ENCODE results near the gene AGPS.
"Not testable (repeated sequence)": the region's sequence is repeated elsewhere in the genome, so short reads cannot be mapped to it uniquely, and the experiment has no call there.

AGPS gene

GRCh38 chr2:177424120-177424519 lies 31.5 kb downstream of the AGPS start:
- not testable (repeated sequence) for FAIRE-seq

DNA sequence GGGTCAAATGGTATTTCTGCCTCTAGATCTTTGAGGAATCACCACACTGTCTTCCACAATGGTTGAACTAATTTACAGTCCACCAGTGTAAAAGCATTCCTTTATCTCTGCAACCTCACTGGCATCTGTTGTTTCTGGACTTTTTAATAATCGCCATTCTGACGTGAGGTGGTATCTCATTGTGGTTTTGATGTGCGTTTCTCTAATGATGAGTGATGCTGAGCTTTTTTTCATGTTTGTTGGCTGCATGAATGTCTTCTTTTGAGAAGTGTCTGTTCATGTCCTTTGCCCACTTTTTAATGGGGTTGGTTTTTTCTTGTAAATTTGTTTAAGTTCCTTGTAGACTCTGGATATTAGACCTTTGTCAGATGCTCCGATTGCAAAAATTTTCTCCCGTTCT lies 32.0 kb downstream of the AGPS start:
- FAIRE-seq: not testable (repeated sequence)

DNA sequence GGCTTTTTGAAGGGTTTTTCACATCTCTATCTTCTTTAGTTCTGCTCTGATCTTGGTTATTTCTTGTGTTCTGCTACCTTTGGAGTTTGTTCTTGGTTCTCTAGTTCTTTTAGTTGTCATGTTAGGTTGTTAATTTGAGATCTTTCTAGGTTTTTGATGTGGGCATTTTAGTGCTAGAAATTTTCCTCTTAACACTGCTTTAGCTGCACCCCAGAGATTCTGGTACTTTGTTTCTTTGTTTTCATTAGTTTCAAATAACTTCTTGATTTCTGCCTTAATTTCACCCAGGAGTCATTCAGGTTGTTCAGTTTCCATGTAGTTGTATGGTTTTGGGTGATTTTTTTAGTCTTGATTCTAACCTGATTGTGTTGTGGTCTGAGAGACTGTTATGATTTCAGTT lies 34.7 kb downstream of the AGPS start:
- FAIRE-seq: no peak

DNA sequence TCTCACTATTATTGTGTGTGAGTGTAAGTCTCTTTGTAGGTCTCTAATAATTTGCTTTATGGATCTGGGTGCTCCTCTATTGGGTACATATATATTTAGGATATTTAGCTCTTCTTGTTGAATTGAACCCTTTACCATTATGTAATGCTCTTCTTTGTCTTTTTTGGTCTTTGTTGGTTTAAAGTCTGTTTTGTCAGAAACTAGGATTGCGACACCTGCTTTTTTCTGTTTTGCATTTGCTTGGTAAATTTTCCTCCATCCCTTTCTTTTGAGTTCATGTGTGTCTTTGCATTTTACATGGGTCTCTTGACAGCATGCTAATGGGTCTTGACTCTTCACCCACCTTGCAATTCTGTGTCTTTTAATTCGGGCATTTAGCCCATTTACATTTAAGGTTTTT lies 35.4 kb downstream of the AGPS start:
- not testable (repeated sequence) for FAIRE-seq

GRCh38 chr2:177429688-177430325 lies 37.2 kb downstream of the AGPS start:
- no peak for FAIRE-seq

- no peak for FAIRE-seq
These were observed 37.8 kb downstream of the AGPS start for GRCh38 chr2:177430411-177430810.

GRCh38 chr2:177431111-177431725 lies 38.6 kb downstream of the AGPS start:
- FAIRE-seq: not testable (repeated sequence)

DNA sequence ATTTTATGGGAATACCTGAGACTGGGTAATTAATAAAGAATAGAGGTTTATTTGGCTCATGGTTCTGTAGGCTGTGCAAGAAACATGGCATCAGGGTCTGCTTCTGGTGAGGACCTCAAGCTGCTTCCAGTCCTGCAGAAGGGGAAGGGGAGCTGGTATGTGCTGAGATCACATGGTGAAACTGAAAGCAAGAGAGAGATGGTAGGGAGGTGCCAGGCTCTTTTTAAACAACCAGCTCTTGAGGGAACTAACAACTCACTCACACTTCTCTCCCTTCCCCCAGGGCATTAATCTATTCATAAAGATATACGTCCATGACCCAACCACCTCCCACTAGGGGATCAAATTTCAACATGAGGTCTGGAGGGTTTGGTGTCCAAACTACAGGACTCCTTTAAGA lies 40.1 kb downstream of the AGPS start:
- no peak for FAIRE-seq

DNA sequence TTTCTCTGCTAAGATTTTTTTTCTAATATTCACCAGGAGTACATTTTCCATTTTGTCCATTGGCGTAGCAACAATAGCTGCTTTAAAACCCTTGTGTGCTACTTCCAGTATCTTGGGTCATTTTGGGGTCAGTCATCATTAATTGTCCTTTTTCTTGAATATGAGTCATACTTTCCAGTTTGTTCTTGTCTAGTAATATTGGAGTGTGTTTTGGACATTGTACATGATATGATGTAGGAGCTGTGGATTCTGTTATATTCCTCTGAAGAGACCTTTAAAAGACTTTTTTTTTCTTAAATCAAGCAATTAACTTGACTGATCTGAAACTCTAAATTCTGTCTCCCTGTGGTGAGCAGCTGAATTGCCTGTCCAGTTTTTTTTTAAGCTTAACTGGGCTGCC lies 40.8 kb downstream of the AGPS start:
- FAIRE-seq: no peak

GRCh38 chr2:177434475-177434874 lies 41.9 kb downstream of the AGPS start:
- no peak for FAIRE-seq

DNA sequence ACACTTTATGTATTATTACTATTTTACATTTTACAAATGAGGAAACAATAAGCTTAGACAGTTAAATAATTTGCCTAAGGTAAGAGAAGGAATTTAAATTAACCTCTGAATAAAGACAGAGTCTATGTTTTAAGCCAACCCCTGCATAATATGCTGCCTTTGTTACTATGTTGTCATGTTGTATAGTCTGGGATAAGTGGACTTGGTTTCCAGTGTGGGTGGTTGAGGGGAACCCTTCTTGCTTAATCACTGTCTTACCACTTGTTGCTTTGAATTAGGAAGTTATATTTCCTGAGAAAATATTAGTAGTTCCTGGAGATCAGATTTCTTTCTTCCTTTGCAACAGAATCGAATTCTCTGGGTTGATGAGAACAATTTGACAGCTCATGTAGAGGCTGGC lies 52.6 kb downstream of the AGPS start:
- no peak for FAIRE-seq

DNA sequence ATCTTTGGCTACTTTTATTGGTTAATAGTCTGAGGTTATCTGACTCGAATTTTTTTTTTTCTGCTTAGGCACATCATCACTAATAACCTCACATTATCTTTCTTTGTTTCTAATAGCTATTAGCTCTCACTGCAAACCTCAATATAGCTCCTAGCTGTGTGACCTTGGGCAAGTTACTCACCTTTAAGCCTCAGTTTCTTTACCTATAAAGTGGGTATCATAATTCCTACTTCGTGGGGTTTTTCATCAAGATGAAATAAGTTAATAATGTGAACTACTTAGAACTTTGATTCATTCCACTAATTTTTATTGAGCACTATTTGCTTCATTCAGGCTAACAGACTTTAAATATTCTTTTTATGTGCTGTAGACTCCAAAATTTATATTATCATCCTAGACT lies 55.5 kb downstream of the AGPS start:
- FAIRE-seq: no peak

DNA sequence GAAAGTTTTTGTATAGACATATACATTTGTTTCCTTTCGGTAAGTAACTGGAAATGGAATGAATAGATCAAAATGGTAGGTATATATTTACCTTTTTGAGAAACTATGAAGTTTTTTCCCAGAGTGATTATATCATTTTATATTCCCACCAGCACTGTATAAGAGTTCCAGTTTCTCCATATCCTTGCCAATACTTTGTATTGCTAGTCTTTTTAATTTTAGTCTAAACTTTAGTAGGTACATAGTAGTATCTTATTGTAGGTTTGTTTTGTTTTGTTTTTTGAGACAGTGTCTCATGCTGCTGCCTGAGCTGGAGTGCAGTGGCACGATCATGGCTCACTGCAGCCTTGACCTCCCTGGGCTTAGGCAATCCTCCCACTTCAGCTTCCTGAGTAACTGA lies 56.6 kb downstream of the AGPS start:
- no peak for FAIRE-seq

GRCh38 chr2:177455187-177455586 lies 62.6 kb downstream of the AGPS start:
- no peak for FAIRE-seq

DNA sequence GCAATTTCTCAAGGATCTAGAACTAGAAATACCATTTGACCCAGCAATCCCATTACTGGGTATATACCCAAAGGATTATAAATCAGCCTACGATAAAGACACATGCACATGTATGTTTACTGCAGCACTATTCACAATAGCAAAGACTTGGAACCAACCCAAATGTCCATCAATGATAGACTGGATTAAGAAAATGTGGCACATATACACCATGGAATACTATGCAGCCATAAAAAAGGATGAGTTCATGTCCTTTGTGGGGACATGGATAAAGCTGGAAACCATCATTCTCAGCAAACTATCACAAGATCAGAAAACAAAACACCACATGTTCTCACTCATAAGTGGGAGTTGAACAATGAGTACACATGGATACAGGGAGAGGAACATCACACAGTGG lies 67.2 kb downstream of the AGPS start:
- FAIRE-seq: not testable (repeated sequence)

DNA sequence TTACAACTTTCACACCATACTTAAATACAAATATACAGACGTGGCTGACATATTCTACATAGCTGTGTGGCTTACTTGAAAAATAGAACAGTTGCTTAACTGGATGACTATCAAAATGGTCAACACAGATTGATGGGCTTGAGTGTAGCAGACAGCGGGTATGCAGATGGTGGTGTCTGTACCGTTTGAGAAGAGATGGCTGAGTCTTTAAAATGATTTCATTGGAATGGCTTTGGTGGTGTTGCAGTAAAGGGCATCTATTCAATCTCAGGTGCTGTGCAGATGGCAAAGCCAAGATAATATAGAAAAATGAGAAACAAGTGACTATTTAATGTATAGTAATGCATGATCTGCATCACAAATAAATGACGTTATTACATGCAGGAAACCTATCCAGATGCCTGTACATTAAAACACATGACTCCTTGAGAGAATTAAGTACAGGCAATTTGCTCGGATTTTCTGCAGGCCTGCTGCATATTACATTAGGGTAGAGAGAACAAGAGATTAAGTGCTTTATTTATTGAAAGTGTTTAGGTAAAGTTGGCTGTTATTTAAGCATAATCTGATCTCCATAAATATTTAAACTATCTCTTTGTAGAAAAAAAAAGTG lies 68.5 kb downstream of the AGPS start:
- FAIRE-seq: no peak

- no peak for FAIRE-seq
These were observed 72.0 kb downstream of the AGPS start for GRCh38 chr2:177464549-177464948.

- no peak for FAIRE-seq
These were observed 73.0 kb downstream of the AGPS start for GRCh38 chr2:177465400-177466138.

DNA sequence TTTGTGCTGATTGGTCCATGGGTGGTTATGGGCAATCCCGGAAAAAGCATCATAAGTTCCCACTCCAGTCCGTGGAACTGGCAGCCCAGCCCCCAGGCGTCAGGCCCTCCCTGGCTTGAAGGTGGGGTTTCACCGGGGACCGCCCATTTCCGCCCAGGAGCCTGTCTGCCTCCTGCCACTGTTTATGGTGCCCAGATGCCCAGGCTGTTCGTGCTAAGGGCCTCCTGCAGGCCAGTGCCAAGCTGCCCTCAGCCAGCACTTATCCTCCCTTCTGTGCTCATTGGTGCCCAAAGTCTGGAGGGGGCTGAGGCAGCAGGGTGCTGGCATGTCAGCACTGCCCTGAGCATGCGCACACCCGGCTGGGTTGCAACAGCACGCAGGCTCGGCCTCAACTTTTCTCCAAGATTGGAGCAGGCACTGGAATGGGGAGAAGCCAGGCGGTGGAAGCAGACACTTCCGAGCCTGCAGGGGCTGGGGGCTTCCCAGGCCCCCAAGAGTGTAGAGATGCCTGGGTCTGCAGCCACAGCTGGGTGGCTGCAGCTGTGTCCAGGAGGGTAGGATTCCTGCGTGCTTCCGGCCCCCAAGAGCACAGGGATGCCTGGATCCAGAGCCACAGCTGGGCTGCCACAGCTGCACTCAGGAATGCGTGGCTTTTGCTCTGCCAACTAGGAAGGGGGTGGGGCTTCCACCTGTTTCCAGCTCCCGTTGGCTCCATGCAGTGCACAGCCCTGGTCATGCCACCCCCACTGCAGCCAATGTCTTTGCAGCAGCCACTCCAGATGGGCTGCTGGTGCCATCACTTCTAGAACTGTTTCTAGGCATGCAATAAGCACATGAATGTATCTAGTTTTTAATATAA lies 74.0 kb downstream of the AGPS start:
- FAIRE-seq: no peak

DNA sequence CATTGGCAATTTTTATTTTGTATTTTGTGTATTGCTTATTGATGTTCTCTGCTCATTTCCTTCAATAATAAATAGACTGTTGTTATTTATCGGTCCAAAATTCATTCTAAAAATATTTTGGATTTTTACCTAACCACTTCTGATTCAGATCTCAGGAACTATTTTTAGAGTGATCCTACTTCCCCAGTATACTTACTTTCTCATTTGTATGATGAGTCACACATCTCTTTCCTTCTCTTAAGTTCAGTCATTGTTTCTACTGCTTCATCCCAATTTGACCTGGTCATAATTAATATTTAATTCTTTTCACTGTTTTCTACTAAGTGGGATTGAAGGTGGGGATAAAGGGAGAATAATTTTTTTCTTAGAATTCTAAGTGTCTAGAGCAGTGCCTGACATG lies 75.1 kb downstream of the AGPS start:
- FAIRE-seq: no peak

DNA sequence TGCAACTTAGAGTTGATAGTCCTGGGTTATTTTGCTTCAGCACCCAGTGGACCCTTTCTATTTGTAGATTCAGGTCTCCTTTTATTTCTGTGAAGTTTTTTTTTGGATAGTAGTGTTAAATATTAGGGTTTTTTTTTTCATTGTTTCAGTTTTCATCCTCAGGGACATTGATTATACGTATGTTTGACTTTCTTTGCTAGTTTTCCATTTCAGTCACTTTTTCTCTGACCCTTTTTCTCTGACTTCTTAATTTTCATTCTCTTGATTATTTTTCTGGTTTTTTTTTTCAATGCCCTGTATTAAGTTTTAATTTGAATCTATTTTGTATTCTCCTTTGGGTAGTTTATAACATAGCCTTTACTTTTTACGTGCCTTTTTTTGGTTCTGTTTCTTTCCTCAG lies 79.4 kb downstream of the AGPS start:
- FAIRE-seq: no peak

GRCh38 chr2:177474301-177474700 lies 81.7 kb downstream of the AGPS start:
- FAIRE-seq: no peak

- no peak for FAIRE-seq
These were observed 82.4 kb downstream of the AGPS start for GRCh38 chr2:177474998-177475397.
